Stimulated activated CD4-positive, alpha-beta T cell treated with anti-CD3 and anti-CD28 coated beads, TNF-alpha, amount 100 ng/mL, for 48 hours (primary cell): ENCODE results near the gene OSMR.

ENCODE experiments used
- DNase-seq, 3 donors: peaks; one replicate each; pipeline ENCODE4 v3.0.0-alpha.2; 2020; ENCODE audit warnings: low read depth in 3 of 3

OSMR gene

GRCh38 chr5:38925154-38925925 lies 79.5 kb downstream of the OSMR start:
- no peak for DNase-seq

DNA sequence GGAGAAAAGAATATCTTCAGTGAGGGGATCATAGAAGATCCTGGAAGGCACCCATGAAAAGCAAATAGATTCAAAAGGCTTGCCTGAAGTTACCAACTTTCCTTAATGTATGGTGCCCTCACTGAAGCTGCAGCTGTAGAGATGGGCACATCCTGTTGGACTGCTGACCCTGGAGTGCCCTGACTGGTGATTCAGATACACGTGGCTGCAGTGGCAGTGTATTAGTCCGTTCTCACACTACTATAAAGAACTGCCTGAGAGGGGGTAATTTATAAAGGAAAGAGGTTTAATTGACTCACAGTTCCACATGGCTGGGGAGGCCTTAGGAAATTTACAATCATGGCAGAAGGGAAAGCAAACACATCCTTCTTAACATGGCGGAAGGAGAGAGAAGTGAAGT lies 80.3 kb downstream of the OSMR start:
- no peak for DNase-seq

GRCh38 chr5:38927470-38927869 lies 81.7 kb downstream of the OSMR start:
- DNase-seq = no peak

DNA sequence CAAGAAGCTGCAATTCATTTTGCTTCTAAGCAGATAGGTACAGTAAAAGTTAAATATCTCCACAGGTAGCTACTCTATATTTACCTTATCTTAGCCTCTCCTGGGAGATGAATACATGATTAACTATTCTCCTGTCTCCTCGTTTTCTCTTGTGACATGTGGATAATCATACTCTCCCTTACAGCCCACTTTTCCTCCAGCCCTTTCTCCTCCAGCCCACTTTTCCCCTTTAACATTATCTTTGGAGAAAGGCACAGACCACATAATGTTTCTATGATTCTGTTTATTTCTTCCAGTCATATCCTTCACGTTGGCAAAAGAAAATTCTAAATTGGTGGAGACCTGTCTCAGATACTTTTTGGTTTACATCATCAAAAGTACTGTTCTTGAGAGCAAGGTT lies 84.0 kb downstream of the OSMR start:
- no peak for DNase-seq

DNA sequence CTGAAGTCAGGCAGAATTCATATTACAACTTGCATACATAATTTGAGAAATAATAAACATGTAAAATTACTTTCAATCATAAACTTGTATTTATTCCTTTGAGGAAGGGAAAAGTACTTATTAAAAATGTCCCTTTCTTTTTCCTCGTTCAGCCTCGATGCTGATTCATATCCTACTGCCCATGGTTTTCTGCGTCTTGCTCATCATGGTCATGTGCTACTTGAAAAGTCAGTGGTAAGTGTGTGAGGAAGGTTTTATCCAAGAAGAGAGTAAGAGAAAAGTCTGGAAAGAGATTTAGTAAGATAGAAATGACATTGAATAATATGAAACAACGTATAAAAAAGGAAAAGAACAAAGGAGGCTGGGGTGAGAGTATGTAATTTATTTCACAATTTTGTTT lies 85.9 kb downstream of the OSMR start:
- DNase-seq = no peak

- DNase-seq = no peak
These were observed 87.1 kb downstream of the OSMR start for GRCh38 chr5:38932854-38933408.

- no peak for DNase-seq
These were observed 89.6 kb downstream of the OSMR start for GRCh38 chr5:38935437-38935836.

GRCh38 chr5:38936269-38936668 lies 90.5 kb downstream of the OSMR start:
- DNase-seq = no peak

DNA sequence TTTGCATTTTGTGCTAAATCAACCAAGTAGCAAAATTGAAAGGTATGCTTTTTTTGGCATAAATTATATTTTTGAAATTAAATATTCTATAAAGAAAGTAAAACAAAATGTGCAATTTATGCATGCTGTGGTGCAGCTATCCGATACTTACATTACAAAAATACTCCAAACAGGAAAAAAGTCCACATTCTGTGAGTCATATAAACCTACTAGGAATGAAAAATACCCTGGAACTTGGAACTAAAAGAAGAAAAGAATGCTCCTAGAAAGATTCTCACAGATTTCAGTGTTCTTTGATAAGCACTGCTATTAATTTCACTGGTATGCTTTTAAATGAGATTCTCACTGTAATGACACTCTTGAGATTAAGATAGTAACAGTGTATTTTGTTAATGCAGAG lies 92.6 kb downstream of the OSMR start:
- no peak for DNase-seq

- no peak for DNase-seq
These were observed 93.2 kb downstream of the OSMR start for GRCh38 chr5:38938973-38939372.

- no peak for DNase-seq
These were observed 94.5 kb downstream of the OSMR start for GRCh38 chr5:38940230-38940858.

GRCh38 chr5:38941912-38942311 lies 96.1 kb downstream of the OSMR start:
- no peak for DNase-seq

GRCh38 chr5:38944282-38944681 lies 98.5 kb downstream of the OSMR start:
- DNase-seq = no peak

DNA sequence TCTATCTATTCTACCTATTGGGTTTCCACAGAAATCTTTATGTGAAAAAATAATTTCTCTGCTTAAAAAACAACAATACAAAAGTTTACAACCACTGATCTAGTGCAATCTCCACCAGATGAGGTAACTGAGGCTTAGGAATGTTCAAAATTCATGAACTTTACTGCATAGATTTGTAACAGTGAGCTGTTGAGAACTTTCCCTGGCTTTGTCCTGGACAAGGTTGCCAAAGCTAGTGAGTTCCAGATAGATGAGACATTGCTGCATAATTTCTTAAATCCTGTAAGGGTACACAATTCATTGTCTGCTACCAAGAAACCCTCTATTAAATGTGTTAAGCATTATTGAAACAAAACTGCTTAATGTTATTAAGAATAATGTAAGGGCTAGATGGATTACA lies 102.7 kb downstream of the OSMR start:
- no peak for DNase-seq

GRCh38 chr5:38953426-38954012 lies 107.7 kb downstream of the OSMR start:
- DNase-seq = no peak

- no peak for DNase-seq
These were observed 115.9 kb downstream of the OSMR start for GRCh38 chr5:38961691-38962090.

GRCh38 chr5:38968665-38969064 lies 122.9 kb downstream of the OSMR start:
- no peak for DNase-seq

- no peak for DNase-seq
These were observed 132.2 kb downstream of the OSMR start for GRCh38 chr5:38978036-38978435.

DNA sequence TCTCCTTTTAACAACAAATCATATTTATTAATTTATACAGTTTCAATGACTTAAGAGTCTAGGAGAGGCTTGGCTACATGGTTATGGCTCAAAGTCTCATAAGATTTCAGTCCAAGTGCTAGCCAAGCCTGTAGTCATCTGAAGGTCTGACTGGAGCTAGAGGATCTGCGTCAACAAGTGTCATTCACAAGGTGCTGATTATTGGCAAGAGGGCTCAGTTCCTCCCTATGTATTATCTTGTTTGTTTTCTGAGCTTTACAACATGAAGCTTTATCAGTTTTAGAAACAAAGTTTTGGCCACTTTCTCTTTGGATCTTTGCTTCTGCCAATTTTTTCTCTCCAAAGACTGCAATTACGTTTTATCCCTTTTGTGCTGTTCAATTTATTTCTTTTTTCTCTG lies 133.7 kb downstream of the OSMR start:
- no peak for DNase-seq
